SIG-M5 (cell line): ENCODE measurements around the gene AGL.
"Not testable (repeated sequence)": the region's sequence is repeated elsewhere in the genome, so short reads cannot be mapped to it uniquely, and the experiment has no call there.

Source experiments
- DNase-seq: peaks from one replicate; lab custom pipeline; 2025; lab: John Stamatoyannopoulos, UW

Gene AGL

GRCh38 chr1:99849744-99850458 is at the start of gene AGL:
AGL (plus strand) TSS chr1:99850361; CDS start chr1:99851043, 682 bp downstream.
- no peak for DNase-seq

GRCh38 chr1:99801584-99801983 is 48.6 kb upstream of the AGL start:
- DNase-seq: no peak

GRCh38 chr1:99806882-99807281 is 43.3 kb upstream of the AGL start:
- DNase-seq: no peak

GRCh38 chr1:99808391-99809115 is 41.6 kb upstream of the AGL start:
- no peak for DNase-seq

GRCh38 chr1:99811075-99811474 is 39.1 kb upstream of the AGL start:
- DNase-seq: no peak

GRCh38 chr1:99811747-99812146 is 38.4 kb upstream of the AGL start:
- DNase-seq: no peak

- DNase-seq: no peak
Measured at GRCh38 chr1:99814373-99814900, 35.7 kb upstream of the AGL start.

GRCh38 chr1:99816656-99817055 is 33.5 kb upstream of the AGL start:
- no peak for DNase-seq

GRCh38 chr1:99818063-99818699 is 32.0 kb upstream of the AGL start:
- DNase-seq: no peak

- no peak for DNase-seq
Measured at GRCh38 chr1:99820546-99820945, 29.6 kb upstream of the AGL start.

- no peak for DNase-seq
Measured at GRCh38 chr1:99825098-99825497, 25.1 kb upstream of the AGL start.

- DNase-seq: no peak
Measured at GRCh38 chr1:99825702-99826101, 24.5 kb upstream of the AGL start.

GRCh38 chr1:99827970-99828369 is 22.2 kb upstream of the AGL start:
- DNase-seq: no peak

GRCh38 chr1:99829269-99829668 is 20.9 kb upstream of the AGL start:
- DNase-seq: no peak

GRCh38 chr1:99833911-99834310 is 16.2 kb upstream of the AGL start:
- not testable (repeated sequence) for DNase-seq

GRCh38 chr1:99836171-99837103 is 13.7 kb upstream of the AGL start:
- DNase-seq: not testable (repeated sequence)

- not testable (repeated sequence) for DNase-seq
Measured at GRCh38 chr1:99840353-99840752, 9.8 kb upstream of the AGL start.

- DNase-seq: no peak
Measured at GRCh38 chr1:99843760-99844159, 6.4 kb upstream of the AGL start.

GRCh38 chr1:99845201-99845600 is 5.0 kb upstream of the AGL start:
- DNase-seq: not testable (repeated sequence)

- DNase-seq: no peak
Measured at GRCh38 chr1:99849413-99849743, 783 bp upstream of the AGL start.

GRCh38 chr1:99850459-99851291 is 514 bp downstream of the AGL start:
- no peak for DNase-seq
